ENCODE results near the gene CLIP3. TPM values are rescaled to one million over a fixed set of nuclear protein-coding genes. Genes with fewer than 3 reads are reported as not detected.
"Not testable (repeated sequence)": the region's sequence is repeated elsewhere in the genome, so short reads cannot be mapped to it uniquely, and the experiment has no call there.

Gene CLIP3
- polyA plus RNA-seq, 10 donors, result 13.8 to 22.7 (median 18.7) TPM

GRCh38 chr19:36049080-36049698 lies 16.5 kb upstream of the CLIP3 start:
- no peak for DNase-seq

GRCh38 chr19:36047835-36048234 lies 15.2 kb upstream of the CLIP3 start:
- no peak for DNase-seq

DNA sequence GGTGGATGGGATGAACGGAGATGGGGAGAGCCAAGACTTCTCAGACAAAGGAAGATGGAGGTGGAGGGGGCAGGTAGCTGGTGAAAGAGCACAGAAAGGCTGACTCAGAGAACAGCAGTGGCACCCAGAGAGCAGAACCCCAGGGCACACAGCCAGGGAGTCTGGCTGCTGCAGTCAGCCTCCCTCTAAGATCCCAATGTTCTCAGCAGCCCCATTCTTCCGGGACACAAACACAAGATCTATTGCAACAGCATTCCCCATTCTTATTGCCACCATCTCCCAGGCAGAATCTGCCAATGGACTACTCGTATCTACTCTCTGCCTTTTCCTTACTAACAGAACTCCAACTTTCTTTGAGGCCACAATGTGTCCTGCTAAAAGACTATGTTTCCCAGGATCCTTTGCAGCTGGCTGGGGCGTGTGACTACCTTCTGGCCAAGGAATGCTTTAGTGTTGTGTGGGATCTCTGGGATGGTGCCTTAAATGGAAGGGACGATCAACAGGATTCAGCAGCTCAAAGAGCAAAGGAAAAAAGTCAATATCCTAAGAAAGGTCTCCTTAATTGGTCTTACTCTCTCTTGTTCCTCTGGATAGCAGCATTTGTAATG lies 13.9 kb upstream of the CLIP3 start:
- DNase-seq, result no peak

DNA sequence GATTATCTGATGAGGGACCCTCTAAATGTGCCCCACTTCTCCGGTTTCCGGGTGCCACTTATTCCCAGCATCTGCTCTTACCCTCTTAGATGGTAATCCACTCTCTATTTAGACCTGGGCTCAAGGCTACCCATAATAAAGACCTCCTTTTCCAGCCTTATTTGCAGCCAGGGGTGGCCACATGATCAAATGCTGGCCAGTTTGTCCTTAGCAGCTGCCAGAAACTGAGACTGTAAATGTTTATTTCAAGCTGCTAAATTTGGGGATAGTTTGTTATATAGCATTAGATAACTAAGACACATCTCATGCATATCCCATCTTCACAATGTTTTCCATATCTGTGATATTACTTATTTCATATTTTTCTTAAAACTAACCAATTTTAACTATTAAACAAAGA lies 11.3 kb upstream of the CLIP3 start:
- DNase-seq, result no peak

GRCh38 chr19:36041831-36042230 lies 9.2 kb upstream of the CLIP3 start:
- peak in 1 of 3 donors; percentile 70 for DNase-seq

DNA sequence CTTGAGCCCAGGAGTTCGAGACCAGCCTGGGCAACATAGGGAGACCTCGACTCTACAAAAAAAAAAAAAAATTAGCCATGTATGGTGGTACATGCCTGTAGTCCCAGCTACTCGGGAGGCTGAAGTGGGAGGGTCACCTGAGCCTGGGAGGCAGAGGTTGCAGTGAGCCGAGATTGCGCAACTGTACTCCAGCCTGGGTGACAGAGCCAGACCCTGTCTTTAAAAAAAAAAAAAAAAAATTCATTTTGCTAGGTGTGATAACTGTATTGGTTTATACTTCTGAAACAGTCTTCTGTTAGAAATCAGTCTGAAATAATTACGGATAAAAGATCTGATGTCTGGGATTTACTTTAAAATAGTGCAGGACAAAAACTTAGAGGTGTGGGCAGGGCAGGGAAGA lies 8.4 kb upstream of the CLIP3 start:
- not testable (repeated sequence) for DNase-seq

GRCh38 chr19:36040495-36040894 lies 7.8 kb upstream of the CLIP3 start:
- DNase-seq, result no peak

DNA sequence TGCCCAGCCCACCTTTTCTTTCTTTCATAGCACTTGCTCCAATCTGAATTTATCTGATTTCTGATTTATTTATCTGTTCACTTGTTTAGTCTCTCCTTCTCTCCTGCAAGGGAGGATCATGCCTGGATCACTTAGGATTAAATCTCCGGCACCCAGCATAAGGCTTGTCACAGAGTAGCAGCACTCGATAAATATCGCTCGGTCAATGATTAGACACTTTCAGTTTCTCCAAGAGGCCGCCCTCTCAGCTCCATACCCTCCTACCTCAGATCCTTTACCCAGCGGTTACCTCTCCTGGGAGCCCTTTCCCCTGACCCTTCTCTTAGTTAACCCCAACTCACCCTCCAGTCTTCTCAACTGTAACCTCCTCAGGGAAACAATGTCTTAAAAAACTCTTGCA lies 1.4 kb downstream of the CLIP3 start:
- DNase-seq, result no peak

GRCh38 chr19:36030264-36031148 lies 2.2 kb downstream of the CLIP3 start:
- DNase-seq, result no peak

GRCh38 chr19:36028313-36029041 lies 4.2 kb downstream of the CLIP3 start:
- DNase-seq, result no peak

GRCh38 chr19:36027696-36028095 lies 5.0 kb downstream of the CLIP3 start:
- no peak for DNase-seq

GRCh38 chr19:36026091-36026876 lies 6.4 kb downstream of the CLIP3 start:
- no peak for DNase-seq

- no peak for DNase-seq
These were observed 7.1 kb downstream of the CLIP3 start for GRCh38 chr19:36025541-36025940.

DNA sequence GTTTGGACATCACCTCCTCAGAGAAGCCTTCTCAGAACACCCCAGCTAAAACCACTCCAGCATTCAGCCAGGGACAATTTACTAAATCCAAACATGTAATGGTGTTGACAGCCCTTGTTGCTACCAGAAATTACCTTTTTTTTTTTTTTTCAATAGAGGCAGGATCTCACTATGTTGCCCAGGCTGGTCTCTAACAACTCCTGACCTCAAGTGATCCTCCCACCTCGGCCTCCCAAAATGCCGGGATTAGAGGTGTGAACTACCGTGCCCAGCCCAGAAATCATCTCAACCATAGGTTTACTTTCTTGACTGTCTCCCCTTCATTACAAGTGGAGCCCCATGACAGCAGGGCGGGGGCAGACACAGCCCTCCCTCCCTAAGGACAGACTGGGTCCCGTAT lies 9.2 kb downstream of the CLIP3 start:
- no peak for DNase-seq

DNA sequence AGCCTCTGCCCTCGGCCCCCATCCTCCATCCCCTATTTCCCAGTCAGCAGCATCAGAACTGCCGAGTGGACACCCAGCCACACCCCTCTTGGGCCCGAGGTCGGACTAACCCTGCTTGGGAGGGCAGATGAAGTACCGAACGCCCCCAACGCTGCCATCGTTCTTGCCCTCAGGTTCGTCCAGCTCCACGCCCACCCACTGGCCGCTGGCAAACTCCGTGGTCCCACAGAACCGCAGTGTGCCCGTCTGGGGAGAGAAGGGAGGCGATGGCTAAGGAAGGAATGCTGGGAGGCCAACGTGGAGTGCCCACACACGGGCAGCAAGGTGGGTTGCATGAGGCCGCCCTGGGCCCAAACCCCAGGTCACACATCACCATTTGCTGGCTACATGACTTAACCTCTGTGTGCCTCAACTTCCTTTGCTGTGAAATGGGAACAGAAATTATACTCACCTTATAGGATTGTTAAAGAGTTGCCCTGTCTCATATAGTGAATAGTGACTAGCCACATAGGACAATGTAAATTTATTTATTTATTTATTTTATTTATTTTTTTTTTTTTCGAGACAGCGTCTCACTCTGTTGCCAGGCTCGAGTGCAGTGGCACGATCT lies 13.5 kb downstream of the CLIP3 start:
- no peak for DNase-seq

DNA sequence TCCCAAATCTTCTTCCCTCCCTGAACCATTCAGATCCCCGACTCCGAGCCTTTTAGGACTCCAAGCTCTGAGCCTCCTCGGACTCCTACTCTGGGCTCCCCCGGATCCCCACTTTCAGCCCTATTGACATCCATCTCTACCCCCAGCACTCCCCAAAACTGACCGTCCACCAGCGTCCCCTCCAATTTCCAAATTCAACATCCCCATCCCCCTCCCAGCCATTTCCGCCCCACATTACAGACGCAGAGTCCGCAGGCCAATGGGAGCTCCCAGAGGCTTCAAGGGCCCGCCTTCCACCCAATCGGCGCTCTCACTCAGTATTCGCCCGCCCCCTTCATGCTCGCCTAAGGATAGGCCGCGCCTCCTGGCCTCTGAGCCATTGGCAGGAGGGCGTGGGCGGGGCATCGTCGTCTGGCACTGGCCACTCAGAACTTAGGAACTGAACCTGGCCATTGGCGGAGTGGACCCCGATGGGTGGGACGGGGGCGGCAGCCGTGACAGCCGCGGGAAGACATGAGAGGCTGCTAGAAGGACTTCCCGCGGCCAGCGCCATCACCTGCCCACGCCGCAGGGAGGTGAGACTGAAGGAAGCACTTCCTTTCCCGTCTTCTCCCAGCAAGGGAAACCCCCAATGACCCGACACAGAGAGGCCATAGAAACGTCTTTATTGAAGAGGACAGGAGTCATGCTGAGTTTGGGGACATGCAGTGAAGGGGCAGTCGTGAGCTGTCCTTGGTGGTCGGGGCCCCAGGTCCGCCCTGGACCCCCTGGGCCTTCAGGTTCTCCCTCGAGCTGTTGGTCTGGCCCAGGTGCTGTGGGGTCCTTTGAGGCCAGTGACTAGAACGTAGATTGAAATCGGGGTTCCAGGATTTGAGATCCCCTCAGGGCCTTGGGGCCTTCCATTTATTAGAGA lies 18.4 kb downstream of the CLIP3 start, which contains the start of gene ALKBH6:
TSS of gene ALKBH6 (minus strand) at position 202 of the 913 bp plus-strand sequence. CDS start 816 bp downstream, outside the sequence.
- DNase-seq, result peak; percentile 98 to 100 (median 99)

DNA sequence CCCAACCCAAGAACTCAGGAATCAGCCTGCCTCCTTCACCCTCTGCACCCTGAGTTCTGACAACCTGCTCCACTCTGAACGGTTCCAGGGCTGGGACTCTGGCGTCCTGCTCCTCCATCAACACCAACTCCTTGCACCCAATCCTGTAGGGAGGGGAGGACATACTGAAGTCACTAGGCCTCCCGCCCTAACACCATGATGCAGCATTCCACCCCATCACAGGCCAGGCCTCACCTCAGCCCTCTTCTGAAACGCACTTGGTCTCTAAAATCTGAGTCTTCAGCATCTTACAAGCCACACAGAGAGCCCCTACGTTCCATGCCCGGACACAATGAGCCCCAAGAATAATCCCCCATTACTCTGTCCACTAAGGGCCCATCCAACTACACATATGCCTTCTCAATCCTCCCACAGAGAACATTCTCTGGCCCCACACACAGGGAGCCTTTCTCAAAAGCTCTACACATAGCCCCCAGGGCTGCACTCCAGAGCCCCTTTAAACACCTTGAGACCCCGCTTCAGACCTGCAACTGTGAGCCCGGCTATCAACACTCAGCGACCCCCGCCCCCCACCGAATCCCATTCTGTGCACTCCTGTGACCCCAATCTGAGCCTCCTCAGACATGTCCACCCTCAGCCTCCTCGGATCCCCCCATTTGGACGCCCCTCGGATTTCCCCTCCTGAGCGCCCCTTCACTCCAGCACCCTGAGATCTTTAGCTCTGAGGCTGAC lies 19.2 kb downstream of the CLIP3 start:
- DNase-seq, result no peak

GRCh38 chr19:36010402-36010801 lies 22.3 kb downstream of the CLIP3 start:
- no peak for DNase-seq
